ENCODE data around the gene TEX22.

- TF ChIP-seq HMGA2 (CRISPR knock-in tag; IDR thresholded peaks at IDR 0.05) (no peak), NR2C2 (CRISPR knock-in tag; IDR thresholded peaks at IDR 0.05) (no peak), FOXJ3 (CRISPR knock-in tag; IDR thresholded peaks at IDR 0.05; ENCODE audit: borderline replicate concordance) (no peak)
Measured at GRCh38 chr14:105367116-105368031, 31.0 kb upstream of the TEX22 start.

Measured in WTC11 (cell line).